K562 (cell line): ENCODE measurements around the gene RABGAP1L. TPM values are rescaled to one million over a fixed set of nuclear protein-coding genes. Genes with fewer than 3 reads are reported as not detected.

Experiments used
- CBX3 ChIP-seq, 2 experiments: IDR thresholded peaks; 1 replicate in 1 of 2; 2 replicates in 1 of 2; pipeline ENCODE4 v1.6.1; 2012; ENCODE audit warnings: inconsistent platforms in 2 of 2, low read length in 2 of 2, borderline replicate concordance in 1 of 2, control low read depth in 1 of 2
- FOSL1 ChIP-seq: fragments of 200-800 bp; sonication (Bioruptor generic); conservative IDR thresholded peaks from 2 replicates; pipeline ENCODE4 v1.6.1; 2016; ENCODE audit warnings: missing genetic modification characterization, missing compliant biosample characterization
- JUND ChIP-seq, 2 experiments: IDR thresholded peaks; 2 replicates in 1 of 2; 3 replicates in 1 of 2; pipeline ENCODE4 v1.6.1; 2011; ENCODE audit warnings: borderline replicate concordance in 2 of 2, low read depth in 2 of 2, low read length in 2 of 2, improper control_type of control experiment in 1 of 2, missing biosample characterization in 1 of 2, missing genetic modification characterization in 1 of 2, missing genetic modification reagents in 1 of 2
- NRF1 ChIP-seq, 2 experiments: fragments of 450-650 bp; IDR thresholded peaks in 1 of 2; conservative IDR thresholded peaks in 1 of 2; 2 replicates each; pipeline ENCODE4 v1.6.1; 2014; ENCODE audit warnings: mild to moderate bottlenecking in 2 of 2
- RUNX1 ChIP-seq: sonication (generic); IDR thresholded peaks from 2 replicates; pipeline ENCODE4 v1.6.1; 2016; ENCODE audit warnings: antibody characterized with exemption, low read depth
- THAP12 ChIP-seq: fragments of 250-450 bp; sonication (Bioruptor Pico); IDR thresholded peaks from 2 replicates; pipeline ENCODE4 v1.9.0; 2021; ENCODE audit warnings: mild to moderate bottlenecking, inconsistent platforms
- TRIM25 ChIP-seq: fragments of 450-650 bp; IDR thresholded peaks from 2 replicates; pipeline ENCODE4 v1.7.0; 2016; ENCODE audit warnings: borderline replicate concordance
- ZC3H8 ChIP-seq: fragments of 450-650 bp; IDR thresholded peaks from 2 replicates; pipeline ENCODE4 v1.6.1; 2017
- ZEB2 ChIP-seq: fragments of 450-650 bp; IDR thresholded peaks from 2 replicates; pipeline ENCODE4 v1.6.1; 2016
- ZNF318 ChIP-seq, 2 experiments: fragments of 450-650 bp; IDR thresholded peaks; 2 replicates each; pipeline ENCODE4 v1.6.1; 2016; ENCODE audit warnings: mild to moderate bottlenecking in 2 of 2, borderline replicate concordance in 1 of 2, low read depth in 1 of 2, moderate library complexity in 1 of 2
- polyA plus RNA-seq, 8 experiments: library from polyadenylated mRNA; depleted of rRNA in 4 of 8; stranded (reverse) in 5 of 8; unstranded in 3 of 8; fragments of >200 nt; fragmentation: Nextera tagmentation in 2 of 8; fragmentation: Illumina TruSeq in 1 of 8; extraction: Ambion mirVana in 2 of 8; extraction: Trizol in 1 of 8; gene quantifications; 2 replicates each; pipeline versions ENCODE4 v1.2.1 to v1.2.3, GENCODE V29; 2011 to 2014; ENCODE audit warnings: inconsistent platforms in 1 of 8, missing spikeins in 1 of 8
- total RNA-seq, 7 experiments: library from RNA; depleted of rRNA in 6 of 7; stranded (reverse); fragments of >200 nt in 6 of 7; fragmentation: Illumina TruSeq in 2 of 7; extraction: Trizol in 2 of 7; gene quantifications; 2 replicates each; pipeline versions ENCODE4 v1.2.1 to v1.2.3, GENCODE V29; 2011 to 2021; ENCODE audit warnings: low replicate concordance in 1 of 7

The RABGAP1L gene
- total and polyA plus RNA-seq, 9 of the 15 experiments (the other 6 are each of a cell fraction or from before 2014, with no cell fraction given) = 16.5 to 44.9 (median 26.7) TPM

DNA sequence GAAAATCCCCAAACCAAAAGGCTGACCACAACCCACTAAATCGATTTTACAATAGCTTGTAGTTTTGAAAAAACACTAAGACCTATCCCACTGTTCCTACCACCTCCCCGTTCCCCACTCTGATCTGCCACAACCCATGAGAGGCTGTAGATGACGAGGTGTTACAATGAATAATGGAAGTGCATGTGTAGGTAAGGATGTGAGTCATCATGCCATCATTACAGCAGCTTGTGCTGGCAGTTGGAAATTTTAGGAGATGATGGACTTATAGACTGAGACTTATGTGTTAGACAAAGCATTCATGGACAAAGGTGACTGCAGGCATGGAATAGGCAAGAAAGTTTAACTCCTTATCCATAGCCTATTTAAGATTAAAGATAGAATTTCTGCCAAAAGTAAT is 655.7 kb downstream of the RABGAP1L start (continued):
- no peak for TF ChIP-seq ZNF318 (IDR thresholded peaks at IDR 0.05; ENCODE audit: borderline replicate concordance in 1 of 2, low read depth in 1 of 2)
- TF ChIP-seq JUND (IDR thresholded peaks at IDR 0.05; ENCODE audit: borderline replicate concordance, low read depth, low read length) = peak; percentile 62; the same call in 1 of the 2 replicates
- TF ChIP-seq JUND (tag; IDR thresholded peaks at IDR 0.05; ENCODE audit: borderline replicate concordance, low read depth, low read length) = 0 out of 3 replicates have a peak, but pooled peaks have one; percentile 17
- no peak for TF ChIP-seq THAP12 (CRISPR knock-in tag)
- TF ChIP-seq RUNX1 = no peak
- peak; percentile 79 for TF ChIP-seq FOSL1 (tag)
- no peak for TF ChIP-seq ZC3H8
- 0 out of 2 replicates have a peak, but pooled peaks have one; percentile 31 for TF ChIP-seq ZEB2
- TF ChIP-seq NRF1 (conservative IDR thresholded peaks at IDR 0.05 in 1 of 2, IDR thresholded peaks at IDR 0.05 in 1 of 2) = no peak
- TF ChIP-seq TRIM25 = no peak
- TF ChIP-seq CBX3 (IDR thresholded peaks at IDR 0.05; ENCODE audit: borderline replicate concordance in 1 of 2, low read length in 2 of 2) = no peak
- TF ChIP-seq, all 486 proteins: peak for 9
